LoVo (cell line): ENCODE results near the gene ATP2B2.

Experiments used
- DNase-seq: peaks from one replicate; pipeline ENCODE4 v3.0.0-alpha.2; 2016; ENCODE audit warnings: low spot score

Gene ATP2B2

GRCh38 chr3:10469441-10470119 is 35.8 kb downstream of the ATP2B2 start:
- no peak for DNase-seq

GRCh38 chr3:10468613-10469354 is 36.6 kb downstream of the ATP2B2 start:
- DNase-seq: no peak

- no peak for DNase-seq
Observed at GRCh38 chr3:10467904-10468612, 37.3 kb downstream of the ATP2B2 start.

GRCh38 chr3:10467204-10467603 is 38.2 kb downstream of the ATP2B2 start:
- DNase-seq: no peak

- no peak for DNase-seq
Observed at GRCh38 chr3:10466186-10466585, 39.2 kb downstream of the ATP2B2 start.

GRCh38 chr3:10465161-10465560 is 40.2 kb downstream of the ATP2B2 start:
- no peak for DNase-seq

- no peak for DNase-seq
Observed at GRCh38 chr3:10463533-10464434, 41.6 kb downstream of the ATP2B2 start.

GRCh38 chr3:10462641-10463532 is 42.5 kb downstream of the ATP2B2 start:
- no peak for DNase-seq

- DNase-seq: no peak
Observed at GRCh38 chr3:10460951-10461545, 44.3 kb downstream of the ATP2B2 start.

GRCh38 chr3:10459954-10460754 is 45.2 kb downstream of the ATP2B2 start:
- DNase-seq: peak; percentile 57

GRCh38 chr3:10457560-10457959 is 47.8 kb downstream of the ATP2B2 start:
- no peak for DNase-seq

- no peak for DNase-seq
Observed at GRCh38 chr3:10456981-10457380, 48.4 kb downstream of the ATP2B2 start.

GRCh38 chr3:10455545-10455914 is 49.9 kb downstream of the ATP2B2 start:
- no peak for DNase-seq

- no peak for DNase-seq
Observed at GRCh38 chr3:10454907-10455544, 50.4 kb downstream of the ATP2B2 start.

- DNase-seq: no peak
Observed at GRCh38 chr3:10453431-10454163, 51.8 kb downstream of the ATP2B2 start.

- no peak for DNase-seq
Observed at GRCh38 chr3:10450494-10451440, 54.6 kb downstream of the ATP2B2 start.

- no peak for DNase-seq
Observed at GRCh38 chr3:10449436-10449835, 56.0 kb downstream of the ATP2B2 start.
